HEK293 (cell line): ENCODE results near the gene NUDT4.

Source experiments
- EGR2 ChIP-seq: fragments of 450-650 bp; formaldehyde crosslinking; IDR thresholded peaks from 2 replicates; pipeline ENCODE4 v1.5.1; 2016; ENCODE audit warnings: low read depth, missing biosample characterization, missing genetic modification characterization
- GFI1B ChIP-seq: fragments of 450-650 bp; formaldehyde crosslinking; IDR thresholded peaks from 2 replicates; pipeline ENCODE4 v1.5.1; 2016; ENCODE audit warnings: missing biosample characterization, missing genetic modification characterization
- GLI4 ChIP-seq: fragments of 450-650 bp; formaldehyde crosslinking; IDR thresholded peaks from 2 replicates; pipeline ENCODE4 v1.5.1; 2016; ENCODE audit warnings: missing biosample characterization, missing genetic modification characterization
- GLIS1 ChIP-seq: fragments of 450-650 bp; formaldehyde crosslinking; IDR thresholded peaks from 2 replicates; pipeline ENCODE4 v1.5.1; 2016; ENCODE audit warnings: missing biosample characterization, missing genetic modification characterization
- KLF1 ChIP-seq: fragments of 450-650 bp; formaldehyde crosslinking; IDR thresholded peaks from 2 replicates; pipeline ENCODE4 v1.5.1; 2016; ENCODE audit warnings: missing biosample characterization, missing genetic modification characterization
- KLF8 ChIP-seq: fragments of 450-650 bp; formaldehyde crosslinking; IDR thresholded peaks from 2 replicates; pipeline ENCODE4 v1.5.1; 2016; ENCODE audit warnings: missing biosample characterization, missing genetic modification characterization
- KLF9 ChIP-seq: fragments of 450-650 bp; formaldehyde crosslinking; IDR thresholded peaks from 2 replicates; pipeline ENCODE4 v1.5.1; 2016; ENCODE audit warnings: missing biosample characterization, missing genetic modification characterization, low read depth
- MYNN ChIP-seq: fragments of 450-650 bp; formaldehyde crosslinking; IDR thresholded peaks from 2 replicates; pipeline ENCODE4 v1.5.1; 2016; ENCODE audit warnings: missing biosample characterization, missing genetic modification characterization, borderline replicate concordance
- ZBTB1 ChIP-seq: fragments of 450-650 bp; formaldehyde crosslinking; IDR thresholded peaks from 2 replicates; pipeline ENCODE4 v1.5.1; 2016; ENCODE audit warnings: missing biosample characterization, missing genetic modification characterization
- ZBTB17 ChIP-seq: fragments of 450-650 bp; formaldehyde crosslinking; IDR thresholded peaks from 2 replicates; pipeline ENCODE4 v1.5.1; 2016; ENCODE audit warnings: missing biosample characterization, missing genetic modification characterization
- ZBTB20 ChIP-seq: fragments of 450-650 bp; formaldehyde crosslinking; IDR thresholded peaks from 2 replicates; pipeline ENCODE4 v1.5.1; 2016; ENCODE audit warnings: missing biosample characterization, missing genetic modification characterization
- ZBTB8A ChIP-seq: fragments of 450-650 bp; formaldehyde crosslinking; IDR thresholded peaks from 2 replicates; pipeline ENCODE4 v1.5.1; 2016; ENCODE audit warnings: missing biosample characterization, missing genetic modification characterization
- ZFP37 ChIP-seq: fragments of 450-650 bp; formaldehyde crosslinking; IDR thresholded peaks from 2 replicates; pipeline ENCODE4 v1.5.1; 2016; ENCODE audit warnings: missing biosample characterization, missing genetic modification characterization
- ZFP69B ChIP-seq: fragments of 450-650 bp; formaldehyde crosslinking; IDR thresholded peaks from 2 replicates; pipeline ENCODE4 v1.5.1; 2016; ENCODE audit warnings: missing biosample characterization, missing genetic modification characterization
- ZIC2 ChIP-seq: fragments of 450-650 bp; formaldehyde crosslinking; IDR thresholded peaks from 2 replicates; pipeline ENCODE4 v1.5.1; 2016; ENCODE audit warnings: missing biosample characterization, missing genetic modification characterization
- ZNF121 ChIP-seq: fragments of 450-650 bp; formaldehyde crosslinking; IDR thresholded peaks from 2 replicates; pipeline ENCODE4 v1.5.1; 2016; ENCODE audit warnings: missing biosample characterization, missing genetic modification characterization
- ZNF133 ChIP-seq: fragments of 450-650 bp; formaldehyde crosslinking; IDR thresholded peaks from 2 replicates; pipeline ENCODE4 v1.5.1; 2016; ENCODE audit warnings: missing biosample characterization, missing genetic modification characterization
- ZNF350 ChIP-seq: fragments of 450-650 bp; formaldehyde crosslinking; IDR thresholded peaks from 2 replicates; pipeline ENCODE4 v1.5.0; 2017; ENCODE audit warnings: missing biosample characterization, mild to moderate bottlenecking, missing genetic modification characterization
- ZNF366 ChIP-seq: fragments of 450-650 bp; formaldehyde crosslinking; conservative IDR thresholded peaks from 2 replicates; pipeline ENCODE4 v1.5.1; 2016; ENCODE audit warnings: missing biosample characterization, missing genetic modification characterization
- ZNF37A ChIP-seq: fragments of 450-650 bp; IDR thresholded peaks from 2 replicates; pipeline ENCODE4 v1.5.1; 2018; ENCODE audit warnings: missing biosample characterization, missing genetic modification characterization
- ZNF391 ChIP-seq: fragments of 450-650 bp; formaldehyde crosslinking; IDR thresholded peaks from 2 replicates; pipeline ENCODE4 v1.5.1; 2016; ENCODE audit warnings: low read depth, missing biosample characterization, missing genetic modification characterization, borderline replicate concordance
- ZNF521 ChIP-seq: fragments of 450-650 bp; formaldehyde crosslinking; IDR thresholded peaks from 2 replicates; pipeline ENCODE4 v1.5.1; 2017; ENCODE audit warnings: missing biosample characterization, mild to moderate bottlenecking, missing genetic modification characterization
- ZNF571 ChIP-seq: fragments of 450-650 bp; formaldehyde crosslinking; IDR thresholded peaks from 2 replicates; pipeline ENCODE4 v1.5.0; 2017; ENCODE audit warnings: missing biosample characterization, missing genetic modification characterization
- ZNF768 ChIP-seq: fragments of 450-650 bp; formaldehyde crosslinking; IDR thresholded peaks from 2 replicates; pipeline ENCODE4 v1.5.1; 2018; ENCODE audit warnings: missing biosample characterization, mild to moderate bottlenecking, missing genetic modification characterization
- ZNF776 ChIP-seq: fragments of 450-650 bp; formaldehyde crosslinking; IDR thresholded peaks from 2 replicates; pipeline ENCODE4 v1.5.0; 2017; ENCODE audit warnings: missing biosample characterization, missing genetic modification characterization, borderline replicate concordance
- ZNF843 ChIP-seq: fragments of 450-650 bp; formaldehyde crosslinking; IDR thresholded peaks from 2 replicates; pipeline ENCODE4 v1.5.1; 2016; ENCODE audit warnings: missing biosample characterization, missing genetic modification characterization
- ZXDB ChIP-seq: fragments of 450-650 bp; formaldehyde crosslinking; IDR thresholded peaks from 2 replicates; pipeline ENCODE4 v1.5.1; 2016; ENCODE audit warnings: missing biosample characterization, missing genetic modification characterization
- TF ChIP-seq, protein P1 (sequence below): fragments of 450-650 bp; formaldehyde crosslinking; IDR thresholded peaks from 2 replicates; pipeline ENCODE4 v1.5.1; 2016; ENCODE audit warnings: missing biosample characterization, missing genetic modification characterization
- TF ChIP-seq, protein P2 (sequence below): fragments of 450-650 bp; formaldehyde crosslinking; IDR thresholded peaks from 2 replicates; pipeline ENCODE4 v1.5.0; 2017; ENCODE audit warnings: missing biosample characterization, missing genetic modification characterization, borderline replicate concordance
- TF ChIP-seq, protein P3 (sequence below): fragments of 450-650 bp; formaldehyde crosslinking; IDR thresholded peaks from 2 replicates; pipeline ENCODE4 v1.5.1; 2017; ENCODE audit warnings: missing biosample characterization, mild to moderate bottlenecking, missing genetic modification characterization, moderate library complexity
- TF ChIP-seq, protein P4 (sequence below): fragments of 450-650 bp; formaldehyde crosslinking; IDR thresholded peaks from 2 replicates; pipeline ENCODE4 v1.5.1; 2016; ENCODE audit warnings: missing biosample characterization, missing genetic modification characterization
- TF ChIP-seq, protein P5 (sequence below): fragments of 450-650 bp; formaldehyde crosslinking; IDR thresholded peaks from 2 replicates; pipeline ENCODE4 v1.5.1; 2016; ENCODE audit warnings: missing biosample characterization, missing genetic modification characterization
- TF ChIP-seq, protein P6 (sequence below): fragments of 450-650 bp; formaldehyde crosslinking; IDR thresholded peaks from 2 replicates; pipeline ENCODE4 v1.5.1; 2016; ENCODE audit warnings: missing biosample characterization, missing genetic modification characterization

NUDT4 gene

DNA sequence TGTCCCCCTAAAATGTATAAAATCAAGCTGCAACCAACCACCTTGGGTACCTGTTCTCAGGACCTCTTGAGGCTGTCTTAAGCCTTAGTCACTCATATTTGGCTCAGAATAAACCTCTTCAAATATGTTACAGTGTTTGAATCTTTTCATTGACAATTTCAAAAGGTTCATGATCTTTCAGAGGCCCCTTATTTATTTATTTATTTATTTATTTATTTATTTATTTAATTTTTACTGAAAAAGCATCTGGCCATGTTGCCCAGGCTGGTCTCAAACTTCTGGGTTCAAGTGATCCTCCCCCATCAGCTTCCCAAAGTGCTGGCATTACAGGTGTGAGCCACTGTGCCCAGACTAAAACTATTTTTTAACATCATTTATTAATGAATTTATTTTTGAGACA is 8.2 kb upstream of the NUDT4 start (continued):
- TF ChIP-seq, protein P1, sequence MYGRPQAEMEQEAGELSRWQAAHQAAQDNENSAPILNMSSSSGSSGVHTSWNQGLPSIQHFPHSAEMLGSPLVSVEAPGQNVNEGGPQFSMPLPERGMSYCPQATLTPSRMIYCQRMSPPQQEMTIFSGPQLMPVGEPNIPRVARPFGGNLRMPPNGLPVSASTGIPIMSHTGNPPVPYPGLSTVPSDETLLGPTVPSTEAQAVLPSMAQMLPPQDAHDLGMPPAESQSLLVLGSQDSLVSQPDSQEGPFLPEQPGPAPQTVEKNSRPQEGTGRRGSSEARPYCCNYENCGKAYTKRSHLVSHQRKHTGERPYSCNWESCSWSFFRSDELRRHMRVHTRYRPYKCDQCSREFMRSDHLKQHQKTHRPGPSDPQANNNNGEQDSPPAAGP (tag by site-specific recombination) = no peak
- TF ChIP-seq ZNF366 (tag by site-specific recombination) (no peak), ZBTB1 (tag by site-specific recombination) (no peak), ZIC2 (tag by site-specific recombination) (no peak), ZXDB (tag by site-specific recombination) (peak; percentile 36; the same call in 1 of the 2 replicates), ZBTB17 (tag by site-specific recombination) (no peak), MYNN (tag by site-specific recombination) (no peak), ZNF37A (no peak), ZBTB20 (no peak), KLF1 (tag by site-specific recombination) (no peak), ZBTB8A (peak; percentile 67), ZNF571 (tag by site-specific recombination) (no peak), KLF8 (tag by site-specific recombination) (no peak), GLIS1 (no peak), ZNF776 (tag by site-specific recombination) (no peak), ZNF843 (tag by site-specific recombination) (no peak), KLF9 (tag by site-specific recombination) (no peak), ZNF121 (tag by site-specific recombination) (no peak), EGR2 (tag by site-specific recombination) (no peak), ZFP37 (tag by site-specific recombination) (0 out of 2 replicates have a peak, but pooled peaks have one; percentile 40), ZNF768 (no peak), ZNF391 (tag by site-specific recombination) (no peak), GLI4 (tag by site-specific recombination) (no peak), ZNF350 (tag by site-specific recombination) (no peak), GFI1B (no peak), ZFP69B (no peak), ZNF521 (tag by site-specific recombination) (no peak), ZNF133 (no peak)
- TF ChIP-seq, protein P2, sequence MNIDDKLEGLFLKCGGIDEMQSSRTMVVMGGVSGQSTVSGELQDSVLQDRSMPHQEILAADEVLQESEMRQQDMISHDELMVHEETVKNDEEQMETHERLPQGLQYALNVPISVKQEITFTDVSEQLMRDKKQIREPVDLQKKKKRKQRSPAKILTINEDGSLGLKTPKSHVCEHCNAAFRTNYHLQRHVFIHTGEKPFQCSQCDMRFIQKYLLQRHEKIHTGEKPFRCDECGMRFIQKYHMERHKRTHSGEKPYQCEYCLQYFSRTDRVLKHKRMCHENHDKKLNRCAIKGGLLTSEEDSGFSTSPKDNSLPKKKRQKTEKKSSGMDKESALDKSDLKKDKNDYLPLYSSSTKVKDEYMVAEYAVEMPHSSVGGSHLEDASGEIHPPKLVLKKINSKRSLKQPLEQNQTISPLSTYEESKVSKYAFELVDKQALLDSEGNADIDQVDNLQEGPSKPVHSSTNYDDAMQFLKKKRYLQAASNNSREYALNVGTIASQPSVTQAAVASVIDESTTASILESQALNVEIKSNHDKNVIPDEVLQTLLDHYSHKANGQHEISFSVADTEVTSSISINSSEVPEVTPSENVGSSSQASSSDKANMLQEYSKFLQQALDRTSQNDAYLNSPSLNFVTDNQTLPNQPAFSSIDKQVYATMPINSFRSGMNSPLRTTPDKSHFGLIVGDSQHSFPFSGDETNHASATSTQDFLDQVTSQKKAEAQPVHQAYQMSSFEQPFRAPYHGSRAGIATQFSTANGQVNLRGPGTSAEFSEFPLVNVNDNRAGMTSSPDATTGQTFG = no peak
- TF ChIP-seq, protein P3, sequence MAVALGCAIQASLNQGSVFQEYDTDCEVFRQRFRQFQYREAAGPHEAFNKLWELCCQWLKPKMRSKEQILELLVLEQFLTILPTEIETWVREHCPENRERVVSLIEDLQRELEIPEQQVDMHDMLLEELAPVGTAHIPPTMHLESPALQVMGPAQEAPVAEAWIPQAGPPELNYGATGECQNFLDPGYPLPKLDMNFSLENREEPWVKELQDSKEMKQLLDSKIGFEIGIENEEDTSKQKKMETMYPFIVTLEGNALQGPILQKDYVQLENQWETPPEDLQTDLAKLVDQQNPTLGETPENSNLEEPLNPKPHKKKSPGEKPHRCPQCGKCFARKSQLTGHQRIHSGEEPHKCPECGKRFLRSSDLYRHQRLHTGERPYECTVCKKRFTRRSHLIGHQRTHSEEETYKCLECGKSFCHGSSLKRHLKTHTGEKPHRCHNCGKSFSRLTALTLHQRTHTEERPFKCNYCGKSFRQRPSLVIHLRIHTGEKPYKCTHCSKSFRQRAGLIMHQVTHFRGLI (tag by site-specific recombination) = no peak
- TF ChIP-seq, protein P4, sequence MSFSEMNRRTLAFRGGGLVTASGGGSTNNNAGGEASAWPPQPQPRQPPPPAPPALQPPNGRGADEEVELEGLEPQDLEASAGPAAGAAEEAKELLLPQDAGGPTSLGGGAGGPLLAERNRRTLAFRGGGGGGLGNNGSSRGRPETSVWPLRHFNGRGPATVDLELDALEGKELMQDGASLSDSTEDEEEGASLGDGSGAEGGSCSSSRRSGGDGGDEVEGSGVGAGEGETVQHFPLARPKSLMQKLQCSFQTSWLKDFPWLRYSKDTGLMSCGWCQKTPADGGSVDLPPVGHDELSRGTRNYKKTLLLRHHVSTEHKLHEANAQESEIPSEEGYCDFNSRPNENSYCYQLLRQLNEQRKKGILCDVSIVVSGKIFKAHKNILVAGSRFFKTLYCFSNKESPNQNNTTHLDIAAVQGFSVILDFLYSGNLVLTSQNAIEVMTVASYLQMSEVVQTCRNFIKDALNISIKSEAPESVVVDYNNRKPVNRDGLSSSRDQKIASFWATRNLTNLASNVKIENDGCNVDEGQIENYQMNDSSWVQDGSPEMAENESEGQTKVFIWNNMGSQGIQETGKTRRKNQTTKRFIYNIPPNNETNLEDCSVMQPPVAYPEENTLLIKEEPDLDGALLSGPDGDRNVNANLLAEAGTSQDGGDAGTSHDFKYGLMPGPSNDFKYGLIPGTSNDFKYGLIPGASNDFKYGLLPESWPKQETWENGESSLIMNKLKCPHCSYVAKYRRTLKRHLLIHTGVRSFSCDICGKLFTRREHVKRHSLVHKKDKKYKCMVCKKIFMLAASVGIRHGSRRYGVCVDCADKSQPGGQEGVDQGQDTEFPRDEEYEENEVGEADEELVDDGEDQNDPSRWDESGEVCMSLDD (tag by site-specific recombination) = no peak
- TF ChIP-seq, protein P5, sequence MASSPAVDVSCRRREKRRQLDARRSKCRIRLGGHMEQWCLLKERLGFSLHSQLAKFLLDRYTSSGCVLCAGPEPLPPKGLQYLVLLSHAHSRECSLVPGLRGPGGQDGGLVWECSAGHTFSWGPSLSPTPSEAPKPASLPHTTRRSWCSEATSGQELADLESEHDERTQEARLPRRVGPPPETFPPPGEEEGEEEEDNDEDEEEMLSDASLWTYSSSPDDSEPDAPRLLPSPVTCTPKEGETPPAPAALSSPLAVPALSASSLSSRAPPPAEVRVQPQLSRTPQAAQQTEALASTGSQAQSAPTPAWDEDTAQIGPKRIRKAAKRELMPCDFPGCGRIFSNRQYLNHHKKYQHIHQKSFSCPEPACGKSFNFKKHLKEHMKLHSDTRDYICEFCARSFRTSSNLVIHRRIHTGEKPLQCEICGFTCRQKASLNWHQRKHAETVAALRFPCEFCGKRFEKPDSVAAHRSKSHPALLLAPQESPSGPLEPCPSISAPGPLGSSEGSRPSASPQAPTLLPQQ (tag by site-specific recombination) = no peak
- TF ChIP-seq, protein P6, sequence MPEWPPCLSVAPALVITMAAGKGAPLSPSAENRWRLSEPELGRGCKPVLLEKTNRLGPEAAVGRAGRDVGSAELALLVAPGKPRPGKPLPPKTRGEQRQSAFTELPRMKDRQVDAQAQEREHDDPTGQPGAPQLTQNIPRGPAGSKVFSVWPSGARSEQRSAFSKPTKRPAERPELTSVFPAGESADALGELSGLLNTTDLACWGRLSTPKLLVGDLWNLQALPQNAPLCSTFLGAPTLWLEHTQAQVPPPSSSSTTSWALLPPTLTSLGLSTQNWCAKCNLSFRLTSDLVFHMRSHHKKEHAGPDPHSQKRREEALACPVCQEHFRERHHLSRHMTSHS (tag by site-specific recombination) = no peak
